GM23338 (cell line): ENCODE results near the gene PAPOLG. TPM values are rescaled to one million over a fixed set of nuclear protein-coding genes. Genes with fewer than 3 reads are reported as not detected.

Experiments used
- ATAC-seq: fragments of 200-7000 bp; cut with Tn5 transposase; 3 replicates; pipeline ENCODE4 v1.9.1; 2020
- DNase-seq: peaks from one replicate; pipeline ENCODE4 v3.0.0-alpha.2; 2015; ENCODE audit warnings: low spot score
- H2AFZ ChIP-seq: fragments of 200-600 bp; sonication (generic); 2 replicates; pipeline ENCODE4 v1.8.0; 2016; ENCODE audit warnings: antibody characterized with exemption, mild to moderate bottlenecking, moderate library complexity
- H3F3A ChIP-seq: fragments of 200-600 bp; sonication (generic); replicated peaks from 2 replicates; pipeline ENCODE4 v1.8.0; 2017; ENCODE audit warnings: antibody characterized with exemption, mixed run types, low read depth
- H3K27ac ChIP-seq: fragments of 200-600 bp; sonication (generic); 2 replicates; pipeline ENCODE4 v1.6.1; 2016; ENCODE audit warnings: low read depth
- H3K27me3 ChIP-seq: fragments of 200-600 bp; sonication (generic); 2 replicates; pipeline ENCODE4 v1.8.0; 2016; ENCODE audit warnings: mild to moderate bottlenecking, mixed run types, moderate library complexity; ENCODE audit not compliant: insufficient read depth
- H3K36me3 ChIP-seq: fragments of 200-600 bp; sonication (generic); 2 replicates; pipeline ENCODE4 v1.8.0; 2016; ENCODE audit warnings: mild to moderate bottlenecking; ENCODE audit not compliant: insufficient read depth
- H3K4me1 ChIP-seq: fragments of 200-600 bp; sonication (generic); 2 replicates; pipeline ENCODE4 v1.8.0; 2016; ENCODE audit warnings: mild to moderate bottlenecking, moderate library complexity; ENCODE audit not compliant: insufficient read depth
- H3K4me2 ChIP-seq: fragments of 200-600 bp; sonication (generic); 2 replicates; pipeline ENCODE4 v1.7.1; 2017; ENCODE audit warnings: mixed run types
- H3K4me3 ChIP-seq: fragments of 200-600 bp; sonication (generic); 2 replicates; pipeline ENCODE4 v1.6.1; 2016; ENCODE audit warnings: mixed run types
- H3K79me2 ChIP-seq: fragments of 200-600 bp; sonication (generic); replicated peaks from 2 replicates; pipeline ENCODE4 v1.8.0; 2017; ENCODE audit warnings: mild to moderate bottlenecking; ENCODE audit not compliant: insufficient read depth
- H3K9me2 ChIP-seq: fragments of 200-600 bp; sonication (generic); 2 replicates; pipeline ENCODE4 v1.8.0; 2017; ENCODE audit not compliant: insufficient read depth
- H4K20me1 ChIP-seq: fragments of 200-600 bp; sonication (generic); replicated peaks from 2 replicates; pipeline ENCODE4 v1.8.0; 2017; ENCODE audit warnings: mild to moderate bottlenecking; ENCODE audit not compliant: insufficient read depth
- H3K27ac Mint-ChIP-seq: 2 replicates; pipeline ENCODE4 v1.8.0; 2020; ENCODE audit warnings: inconsistent platforms, mild to moderate bottlenecking, moderate library complexity, mixed read lengths
- H3K27me3 Mint-ChIP-seq: 3 replicates; pipeline ENCODE4 v1.8.0; 2022; ENCODE audit warnings: low read depth, mild to moderate bottlenecking, moderate library complexity, mixed read lengths, inconsistent platforms; ENCODE audit not compliant: insufficient read depth, poor library complexity
- H3K36me3 Mint-ChIP-seq: 3 replicates; pipeline ENCODE4 v1.8.0; 2021; ENCODE audit warnings: low read depth, mild to moderate bottlenecking, inconsistent platforms, moderate library complexity, mixed read lengths
- H3K4me1 Mint-ChIP-seq: 3 replicates; pipeline ENCODE4 v1.8.0; 2020; ENCODE audit warnings: mild to moderate bottlenecking, inconsistent platforms, mixed read lengths
- H3K4me3 Mint-ChIP-seq: 3 replicates; pipeline ENCODE4 v1.8.0; 2021; ENCODE audit warnings: moderate library complexity, mild to moderate bottlenecking, inconsistent platforms, mixed read lengths
- H3K9me3 Mint-ChIP-seq: 3 replicates; pipeline ENCODE4 v1.8.0; 2020; ENCODE audit warnings: moderate library complexity, mild to moderate bottlenecking, inconsistent platforms, mixed read lengths
- CREB1 ChIP-seq: fragments of 250-450 bp; sonication (Bioruptor Pico); IDR thresholded peaks from 2 replicates; pipeline ENCODE4 v1.5.0; 2020; ENCODE audit warnings: low read depth, mild to moderate bottlenecking, moderate library complexity
- CTCF ChIP-seq, 2 experiments: fragments of 200-600 bp in 1 of 2; sonication (generic) in 1 of 2; conservative IDR thresholded peaks; 2 replicates each; pipeline versions ENCODE4 v1.5.1 to v1.6.1; 2016 to 2017; ENCODE audit warnings: antibody characterized with exemption in 2 of 2, low read depth in 2 of 2, mild to moderate bottlenecking in 2 of 2, moderate library complexity in 1 of 2
- EZH2phosphoT487 ChIP-seq: fragments of 200-600 bp; sonication (generic); IDR thresholded peaks from one replicate; pipeline ENCODE4 v1.8.1; 2018; ENCODE audit warnings: antibody characterized with exemption; ENCODE audit not compliant: unreplicated experiment
- NANOG ChIP-seq: IDR thresholded peaks from 2 replicates; pipeline ENCODE4 v1.6.1; 2016; ENCODE audit warnings: antibody characterized with exemption, borderline replicate concordance
- REST ChIP-seq: IDR thresholded peaks from one replicate; pipeline ENCODE4 v1.6.1; 2018; ENCODE audit warnings: antibody characterized with exemption; ENCODE audit not compliant: unreplicated experiment
- ZNF114 ChIP-seq: fragments of 250-450 bp; sonication (Bioruptor Pico); IDR thresholded peaks from 2 replicates; pipeline ENCODE4 v1.5.0; 2020; ENCODE audit warnings: mild to moderate bottlenecking, moderate library complexity
- ZNF331 ChIP-seq: fragments of 250-450 bp; sonication (Bioruptor Pico); IDR thresholded peaks from 2 replicates; pipeline ENCODE4 v1.5.0; 2020; ENCODE audit warnings: low read depth, mild to moderate bottlenecking, moderate library complexity
- ZNF462 ChIP-seq: fragments of 250-450 bp; sonication (Bioruptor Pico); IDR thresholded peaks from 2 replicates; pipeline ENCODE4 v1.5.0; 2020; ENCODE audit warnings: mild to moderate bottlenecking, moderate library complexity
- polyA plus RNA-seq: library from polyadenylated mRNA; unstranded; fragments of >200 nt; fragmentation: Nextera tagmentation; extraction: Ambion mirVana; gene quantifications from 2 replicates; pipeline ENCODE4 v1.2.1, GENCODE V29; 2016
- total RNA-seq: library from RNA; depleted of rRNA; stranded (reverse); fragments of >200 nt; shearing (Covaris generic); gene quantifications from 2 replicates; pipeline ENCODE4 v1.2.3, GENCODE V29; 2014

The PAPOLG gene
- total and polyA plus RNA-seq, 2 experiments from 2014 or later: 13.8 to 31.2 TPM

GRCh38 chr2:60821587-60822302, 65.7 kb downstream of the PAPOLG start:
- no peaks in the 10 kb centered on the region for H3K79me2 ChIP-seq
- Mint-ChIP-seq H3K4me1 (no peaks in the 10 kb centered on the region; the same call in 2 of the 3 replicates), H3K27me3 (peaks cover 6% of the 10 kb centered on the region), H3K27ac (no peak overlapping the region), H3K36me3 (no peaks in the 10 kb centered on the region), H3K4me3 (no peak overlapping the region), H3K9me3 (no peaks in the 10 kb centered on the region)
- no peak for TF ChIP-seq ZNF331 (CRISPR knock-in tag)
- no peak for TF ChIP-seq EZH2phosphoT487
- no peak for TF ChIP-seq REST
- TF ChIP-seq CTCF (conservative IDR thresholded peaks at IDR 0.05; ENCODE audit: low read depth in 2 of 2): no peak
- TF ChIP-seq NANOG: no peak
- TF ChIP-seq CREB1: no peak
- no peak for TF ChIP-seq ZNF462 (CRISPR knock-in tag)
- no peak for TF ChIP-seq ZNF114 (CRISPR knock-in tag)
- H3K27ac ChIP-seq: no peak overlapping the region
- no peak overlapping the region for H3K4me3 ChIP-seq
- H3K36me3 ChIP-seq: no peaks in the 10 kb centered on the region
- no peak overlapping the region for H3K4me2 ChIP-seq
- no peak for DNase-seq
- no peaks in the 10 kb centered on the region for H4K20me1 ChIP-seq
- no peak for ATAC-seq
- H3F3A ChIP-seq: no peaks in the 10 kb centered on the region
- no peaks in the 10 kb centered on the region for H3K9me2 ChIP-seq
- H2AFZ ChIP-seq: no peak overlapping the region
- H3K4me1 ChIP-seq: no peaks in the 10 kb centered on the region
- no peaks in the 10 kb centered on the region for H3K27me3 ChIP-seq
